ENCODE measurements around the gene CXCL3. TPM values are rescaled to one million over a fixed set of nuclear protein-coding genes. Genes with fewer than 3 reads are reported as not detected.

CXCL3 gene
- total RNA-seq, 2 donors from 2014 or later = 1.6 TPM; not detected in 1

GRCh38 chr4:74056114-74056857 is 17.8 kb upstream of the CXCL3 start:
- H3K36me3 ChIP-seq (replicated peaks in 1 of 2; ENCODE audit: insufficient read depth in 1 of 2, low read depth in 2 of 2) = no peaks in the 10 kb centered on the region
- WGBS, 2 donors = 48 to 100% methylated on average over 1 of the region's 1 CpG
- DNase-seq = no peak
- no peaks in the 10 kb centered on the region for H3K27me3 ChIP-seq
- intact Hi-C loops (cut with DNase I) = no loop called here
- ATAC-seq = no peak
- H3K27ac ChIP-seq = no peak overlapping the region
- no peaks in the 10 kb centered on the region for H3K9me3 ChIP-seq
- no peaks in the 10 kb centered on the region for H3K4me1 ChIP-seq
- H3K4me3 ChIP-seq = no peak overlapping the region
- TF ChIP-seq, protein P1, sequence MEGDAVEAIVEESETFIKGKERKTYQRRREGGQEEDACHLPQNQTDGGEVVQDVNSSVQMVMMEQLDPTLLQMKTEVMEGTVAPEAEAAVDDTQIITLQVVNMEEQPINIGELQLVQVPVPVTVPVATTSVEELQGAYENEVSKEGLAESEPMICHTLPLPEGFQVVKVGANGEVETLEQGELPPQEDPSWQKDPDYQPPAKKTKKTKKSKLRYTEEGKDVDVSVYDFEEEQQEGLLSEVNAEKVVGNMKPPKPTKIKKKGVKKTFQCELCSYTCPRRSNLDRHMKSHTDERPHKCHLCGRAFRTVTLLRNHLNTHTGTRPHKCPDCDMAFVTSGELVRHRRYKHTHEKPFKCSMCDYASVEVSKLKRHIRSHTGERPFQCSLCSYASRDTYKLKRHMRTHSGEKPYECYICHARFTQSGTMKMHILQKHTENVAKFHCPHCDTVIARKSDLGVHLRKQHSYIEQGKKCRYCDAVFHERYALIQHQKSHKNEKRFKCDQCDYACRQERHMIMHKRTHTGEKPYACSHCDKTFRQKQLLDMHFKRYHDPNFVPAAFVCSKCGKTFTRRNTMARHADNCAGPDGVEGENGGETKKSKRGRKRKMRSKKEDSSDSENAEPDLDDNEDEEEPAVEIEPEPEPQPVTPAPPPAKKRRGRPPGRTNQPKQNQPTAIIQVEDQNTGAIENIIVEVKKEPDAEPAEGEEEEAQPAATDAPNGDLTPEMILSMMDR (IDR thresholded peaks at IDR 0.05) = no peak
- TF ChIP-seq POLR2A (IDR thresholded peaks at IDR 0.05) = no peak

DNA sequence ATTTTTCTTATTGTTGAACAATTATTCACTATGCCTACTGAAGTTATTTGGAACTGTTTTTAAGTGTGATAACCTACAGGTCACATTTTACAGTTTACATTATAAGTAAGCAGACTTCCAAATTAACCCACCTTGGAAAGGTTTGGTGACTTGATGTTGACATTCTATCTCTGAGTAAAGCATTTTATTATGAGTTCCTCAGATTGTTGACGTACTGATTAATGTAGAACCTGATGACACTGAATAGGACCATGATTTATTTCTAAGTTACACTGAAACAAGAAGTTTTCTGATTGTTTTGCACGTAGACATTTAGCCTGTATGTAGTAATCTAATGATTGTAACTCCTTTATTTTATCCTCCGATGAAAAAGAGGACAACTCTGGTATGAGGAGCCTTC is 17.0 kb upstream of the CXCL3 start:
- ATAC-seq = no peak
- DNase-seq = no peak

DNA sequence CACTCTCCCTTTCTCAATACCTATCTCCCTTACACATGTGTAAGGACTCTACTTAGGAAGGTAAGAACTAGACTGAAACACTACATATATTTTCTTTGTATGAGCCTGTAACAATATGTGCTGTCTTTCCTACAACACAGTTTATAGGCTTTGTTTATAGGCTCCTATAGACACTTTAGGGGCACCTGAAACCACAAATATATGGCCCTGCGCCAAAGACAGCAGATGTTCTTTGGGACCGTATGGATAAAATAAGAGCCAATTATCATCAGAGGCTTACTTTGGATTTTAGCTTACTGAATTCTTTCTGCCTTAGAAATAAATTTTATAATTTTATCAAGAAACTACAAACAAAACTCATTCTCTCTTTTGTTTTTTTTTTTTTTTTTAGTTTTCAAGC is 16.6 kb upstream of the CXCL3 start:
- no peak for DNase-seq
- Histone ChIP-seq H3K27me3 (no peaks in the 10 kb centered on the region), H3K36me3 (replicated peaks in 1 of 2; ENCODE audit: insufficient read depth in 1 of 2, low read depth in 2 of 2) (no peaks in the 10 kb centered on the region), H3K4me1 (no peaks in the 10 kb centered on the region), H3K27ac (no peak overlapping the region), H3K4me3 (no peak overlapping the region), H3K9me3 (no peaks in the 10 kb centered on the region)
- TF ChIP-seq POLR2A (IDR thresholded peaks at IDR 0.05) = no peak
- TF ChIP-seq, protein P1 (IDR thresholded peaks at IDR 0.05) = no peak
- WGBS, 2 donors = 54 to 62% methylated on average over 2 of the region's 2 CpGs
- ATAC-seq = no peak
- intact Hi-C loops (cut with DNase I) = no loop called here

More for the DNA sequence above, 17.0 kb upstream of the CXCL3 start:
- no peak for TF ChIP-seq POLR2A (IDR thresholded peaks at IDR 0.05)
- TF ChIP-seq, protein P1 (IDR thresholded peaks at IDR 0.05) = no peak
- Histone ChIP-seq H3K9me3 (no peaks in the 10 kb centered on the region), H3K4me3 (no peak overlapping the region), H3K27me3 (no peaks in the 10 kb centered on the region), H3K36me3 (replicated peaks in 1 of 2; ENCODE audit: insufficient read depth in 1 of 2, low read depth in 2 of 2) (no peaks in the 10 kb centered on the region), H3K27ac (no peak overlapping the region), H3K4me1 (no peaks in the 10 kb centered on the region)
- intact Hi-C loops (cut with DNase I) = no loop called here
- WGBS, 2 donors = 60% methylated on average over 3 of the region's 3 CpGs

DNA sequence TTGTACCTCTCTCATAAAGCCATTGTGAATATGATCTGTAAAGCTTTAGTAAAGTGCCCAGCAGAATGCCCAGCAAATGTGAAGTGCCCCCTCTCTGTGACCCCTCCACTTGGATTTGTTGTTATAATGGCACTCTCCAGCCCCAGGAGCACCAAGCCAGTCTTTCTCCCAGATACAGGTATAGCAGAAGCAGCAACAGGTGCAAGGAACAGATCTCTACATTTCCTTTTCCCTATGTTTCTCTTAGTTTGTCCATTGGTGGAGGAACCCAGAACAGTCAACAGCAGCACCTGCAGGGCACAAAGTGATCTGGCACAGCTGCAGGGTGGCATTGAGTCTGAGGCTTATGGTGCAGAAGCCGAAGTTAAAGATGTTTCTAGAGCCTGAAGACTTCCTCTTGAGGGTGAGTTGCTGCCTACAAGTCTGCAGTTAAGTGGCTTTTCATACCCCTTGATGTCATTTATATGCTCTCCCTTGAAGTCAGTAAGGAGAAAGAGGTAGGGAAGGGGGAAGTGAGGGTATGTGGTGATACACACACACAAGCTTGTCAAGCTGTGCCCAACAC is 16.1 kb upstream of the CXCL3 start:
- DNase-seq (no peak), ATAC-seq (no peak)
- Histone ChIP-seq H3K27me3 (no peaks in the 10 kb centered on the region), H3K36me3 (replicated peaks in 1 of 2; ENCODE audit: insufficient read depth in 1 of 2, low read depth in 2 of 2) (no peaks in the 10 kb centered on the region), H3K4me3 (no peak overlapping the region), H3K4me1 (no peaks in the 10 kb centered on the region), H3K27ac (no peak overlapping the region), H3K9me3 (no peaks in the 10 kb centered on the region)
- TF ChIP-seq, protein P1 (IDR thresholded peaks at IDR 0.05) = no peak
- TF ChIP-seq POLR2A (IDR thresholded peaks at IDR 0.05) = no peak
- intact Hi-C loops (cut with DNase I) = no loop called here
- 89 to 100% methylated on average over 1 of the region's 1 CpG for WGBS, 2 donors

GRCh38 chr4:74047152-74047551 is 8.7 kb upstream of the CXCL3 start:
- no peak overlapping the region for H3K4me3 ChIP-seq
- H3K9me3 ChIP-seq = peaks cover 0 to 6% (median 0%) of the 10 kb centered on the region in 3 donors
- no peak for TF ChIP-seq POLR2A (IDR thresholded peaks at IDR 0.05)
- TF ChIP-seq, protein P1 (IDR thresholded peaks at IDR 0.05) = no peak
- H3K27me3 ChIP-seq = no peaks in the 10 kb centered on the region
- ATAC-seq = no peak
- intact Hi-C loops (cut with DNase I) = no loop called here
- no peak overlapping the region for H3K27ac ChIP-seq
- no peaks in the 10 kb centered on the region for H3K36me3 ChIP-seq (replicated peaks in 1 of 2; ENCODE audit: insufficient read depth in 1 of 2, low read depth in 2 of 2)
- no peak for DNase-seq
- WGBS, 2 donors = 34 to 44% methylated on average over 1 of the region's 1 CpG
- H3K4me1 ChIP-seq = no peaks in the 10 kb centered on the region
